Body of pancreas (tissue), 4 donors: ENCODE measurements around the gene PANX2. TPM values are rescaled to one million over a fixed set of nuclear protein-coding genes. Genes with fewer than 3 reads are reported as not detected.
A peak's percentile ranks its signal among the peaks of the same experiment; 100 is the strongest.

ENCODE experiments used
- ATAC-seq: fragments of 150-250 bp; one replicate; pipeline ENCODE4 v1.9.1; 2016
- DNase-seq, 4 donors: peaks; one replicate each; pipeline ENCODE4 v3.0.0-alpha.2; 2019
- H3K27ac ChIP-seq, 4 donors: fragments of 200-600 bp; sonication (generic); 1 replicate in 3 of 4; 2 replicates in 1 of 4; pipeline versions ENCODE4 v1.5.1 to v1.6.1; 2016 to 2019; ENCODE audit warnings: mild to moderate bottlenecking in 1 of 4, mixed read lengths in 1 of 4, moderate library complexity in 1 of 4
- H3K27me3 ChIP-seq, 2 donors: fragments of 200-600 bp; sonication (generic); one replicate each; pipeline ENCODE4 v1.6.0; 2016; ENCODE audit warnings: mild to moderate bottlenecking in 1 of 2
- H3K36me3 ChIP-seq, 2 donors: fragments of 200-600 bp; sonication (generic); replicated peaks in 1 of 2; 2 replicates each; pipeline ENCODE4 v1.5.1; 2016; ENCODE audit warnings: low read depth in 2 of 2; ENCODE audit not compliant: insufficient read depth in 1 of 2
- H3K4me1 ChIP-seq: fragments of 200-600 bp; sonication (generic); one replicate; pipeline ENCODE4 v1.6.0; 2016
- H3K4me3 ChIP-seq, 2 donors: fragments of 200-600 bp; sonication (generic); 1 replicate in 1 of 2; 2 replicates in 1 of 2; pipeline ENCODE4 v1.5.1; 2016 to 2019
- H3K9me3 ChIP-seq, 3 donors: fragments of 200-600 bp; sonication (generic); 1 replicate in 2 of 3; 2 replicates in 1 of 3; pipeline ENCODE4 v1.5.1; 2016
- POLR2A ChIP-seq, 3 donors: fragments of 450-650 bp; IDR thresholded peaks; one replicate each; pipeline ENCODE4 v1.6.1; 2016; ENCODE audit warnings: antibody characterized with exemption in 3 of 3, mild to moderate bottlenecking in 2 of 3
- WGBS, 2 donors: methylation state at CpG; one replicate each; pipeline ENCODE4 v1.1.5; 2017; 5-methylcytosine and 5-hydroxymethylcytosine counted together
- intact Hi-C: fragments of 100-400 bp; cut with DNase I; formaldehyde crosslinking; loops from one replicate; pipeline ENCODE4 v1.15.1; 2023
- total RNA-seq, 2 donors: library from RNA; depleted of rRNA; stranded (reverse); fragments of >200 nt; gene quantifications; one replicate each; pipeline ENCODE4 v1.1.0, GENCODE V29; 2016
- TF ChIP-seq, protein P1 (sequence below), 7 experiments: fragments of 450-650 bp in 4 of 7; fragments of 200-600 bp in 3 of 7; sonication (generic) in 3 of 7; IDR thresholded peaks; one replicate each; pipeline ENCODE4 v1.5.1; 2016 to 2019; ENCODE audit warnings: antibody characterized with exemption in 7 of 7

Gene PANX2
- total RNA-seq, 2 donors from 2014 or later = 0.33 to 3.1 TPM

DNA sequence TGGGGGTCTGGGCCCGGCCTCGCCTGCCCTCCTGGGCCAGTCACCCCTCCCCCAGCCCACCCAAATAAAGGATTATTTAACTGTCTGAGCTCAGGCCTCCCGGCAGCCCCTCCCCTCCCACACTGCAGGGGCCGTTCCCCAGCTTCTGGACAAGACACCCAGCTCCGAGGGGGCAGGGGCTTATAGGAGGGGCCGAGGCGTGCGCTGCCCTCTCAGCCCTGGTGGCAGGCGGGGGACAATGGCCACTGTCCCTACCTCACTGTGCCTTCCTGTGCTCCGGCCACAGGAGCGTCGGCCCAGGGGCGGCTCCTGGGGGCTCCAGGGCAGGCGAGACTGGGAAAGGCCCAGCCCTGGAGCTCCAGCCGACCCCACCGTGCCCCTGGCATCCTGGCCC is 28.1 kb downstream of the PANX2 start:
- intact Hi-C loops = no loop called here
- TF ChIP-seq POLR2A (IDR thresholded peaks at IDR 0.05) = no peak
- TF ChIP-seq, protein P1, sequence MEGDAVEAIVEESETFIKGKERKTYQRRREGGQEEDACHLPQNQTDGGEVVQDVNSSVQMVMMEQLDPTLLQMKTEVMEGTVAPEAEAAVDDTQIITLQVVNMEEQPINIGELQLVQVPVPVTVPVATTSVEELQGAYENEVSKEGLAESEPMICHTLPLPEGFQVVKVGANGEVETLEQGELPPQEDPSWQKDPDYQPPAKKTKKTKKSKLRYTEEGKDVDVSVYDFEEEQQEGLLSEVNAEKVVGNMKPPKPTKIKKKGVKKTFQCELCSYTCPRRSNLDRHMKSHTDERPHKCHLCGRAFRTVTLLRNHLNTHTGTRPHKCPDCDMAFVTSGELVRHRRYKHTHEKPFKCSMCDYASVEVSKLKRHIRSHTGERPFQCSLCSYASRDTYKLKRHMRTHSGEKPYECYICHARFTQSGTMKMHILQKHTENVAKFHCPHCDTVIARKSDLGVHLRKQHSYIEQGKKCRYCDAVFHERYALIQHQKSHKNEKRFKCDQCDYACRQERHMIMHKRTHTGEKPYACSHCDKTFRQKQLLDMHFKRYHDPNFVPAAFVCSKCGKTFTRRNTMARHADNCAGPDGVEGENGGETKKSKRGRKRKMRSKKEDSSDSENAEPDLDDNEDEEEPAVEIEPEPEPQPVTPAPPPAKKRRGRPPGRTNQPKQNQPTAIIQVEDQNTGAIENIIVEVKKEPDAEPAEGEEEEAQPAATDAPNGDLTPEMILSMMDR (IDR thresholded peaks at IDR 0.05) = no peak
- ATAC-seq = no peak
- Histone ChIP-seq H3K4me3 (no peak overlapping the region), H3K27ac (no peak overlapping the region), H3K36me3 (peaks cover 0 to 8% of the 10 kb centered on the region in 2 donors), H3K4me1 (peaks cover 33% of the 10 kb centered on the region), H3K27me3 (no peaks in the 10 kb centered on the region), H3K9me3 (no peaks in the 10 kb centered on the region)
- DNase-seq = no peak
- WGBS, 2 donors = 80 to 81% methylated on average over 5 to 16 of the region's 16 CpGs

DNA sequence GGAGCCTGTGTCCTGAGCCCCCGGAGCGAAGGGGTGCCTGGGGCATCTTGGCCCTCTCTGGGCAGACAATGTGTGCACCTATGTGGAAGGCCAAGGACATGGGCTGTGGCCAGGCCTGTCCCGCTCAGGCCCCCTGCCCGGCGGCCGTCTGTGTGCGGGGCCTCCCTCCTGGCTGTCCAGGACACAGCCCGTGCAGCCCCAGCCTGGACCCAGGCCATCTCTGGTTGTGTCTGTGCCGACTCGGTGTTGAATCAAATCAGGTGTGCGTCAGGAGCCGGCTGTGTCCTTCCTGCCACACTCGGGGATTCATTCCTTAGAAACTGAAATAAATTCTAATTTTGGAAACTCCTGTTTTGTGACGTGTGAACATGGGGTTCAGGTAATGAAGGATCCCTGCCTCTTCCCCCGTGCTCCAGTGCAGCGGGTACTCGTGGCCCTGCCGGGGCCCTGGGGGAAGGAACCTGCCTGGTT is 28.8 kb downstream of the PANX2 start:
- DNase-seq (peak in 1 of 4 donors; percentile 53), ATAC-seq (no peak)
- intact Hi-C loops = no loop called here
- Histone ChIP-seq H3K36me3 (peaks cover 0 to 8% of the 10 kb centered on the region in 2 donors), H3K4me3 (no peak overlapping the region), H3K4me1 (peaks cover 26% of the 10 kb centered on the region), H3K27ac (no peak overlapping the region), H3K27me3 (no peaks in the 10 kb centered on the region), H3K9me3 (no peaks in the 10 kb centered on the region)
- WGBS, 2 donors = 67 to 69% methylated on average over 2 to 18 of the region's 18 CpGs
- no peak for TF ChIP-seq POLR2A (IDR thresholded peaks at IDR 0.05)
- TF ChIP-seq, protein P1 (IDR thresholded peaks at IDR 0.05) = no peak

DNA sequence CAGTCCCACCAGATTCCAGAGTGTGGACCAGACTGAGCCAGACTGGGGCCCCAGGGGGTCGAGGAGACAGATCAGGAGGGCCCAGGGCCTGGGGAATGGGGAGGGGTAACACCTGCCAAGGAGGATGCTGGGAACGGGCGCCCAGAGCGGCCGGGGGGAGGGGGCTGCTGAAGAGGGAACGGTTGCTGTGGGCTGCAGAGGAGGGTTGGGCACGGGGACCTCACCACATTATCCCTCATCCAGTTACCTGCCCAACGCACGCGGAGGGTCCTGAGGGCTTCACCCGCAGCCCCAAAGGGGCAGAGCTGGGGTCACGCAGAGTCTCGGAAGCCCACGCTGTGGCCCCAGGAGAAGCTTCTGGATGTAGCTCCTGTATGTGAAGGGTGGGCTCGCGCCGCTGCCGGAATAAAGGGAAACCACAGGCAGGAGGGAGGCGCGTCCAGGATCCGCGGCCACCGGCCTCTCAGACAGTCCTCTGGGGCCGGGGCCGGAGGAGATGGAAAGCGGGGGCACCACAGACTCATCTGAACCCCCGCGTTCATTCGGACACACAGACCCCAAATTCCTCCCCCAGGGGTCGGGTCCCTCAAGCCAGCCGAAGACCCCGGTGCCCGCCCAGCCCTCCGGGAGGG is 29.4 kb downstream of the PANX2 start:
- WGBS, 2 donors = 26 to 40% methylated on average over 2 to 34 of the region's 34 CpGs
- Histone ChIP-seq H3K4me1 (peaks cover 26% of the 10 kb centered on the region), H3K9me3 (no peaks in the 10 kb centered on the region), H3K36me3 (peaks cover 0 to 8% of the 10 kb centered on the region in 2 donors), H3K27me3 (no peaks in the 10 kb centered on the region), H3K27ac (peak overlapping the region; percentile 37 to 78 (median 64)), H3K4me3 (peak overlapping the region in 1 of 2 donors; percentile 45)
- TF ChIP-seq POLR2A (IDR thresholded peaks at IDR 0.05) = peak in 1 of 3 donors; percentile 5
- TF ChIP-seq, protein P1 (IDR thresholded peaks at IDR 0.05) = no peak
- DNase-seq (peak in 1 of 4 donors; percentile 25), ATAC-seq (peak; percentile 3)
- intact Hi-C loops = no loop called here

DNA sequence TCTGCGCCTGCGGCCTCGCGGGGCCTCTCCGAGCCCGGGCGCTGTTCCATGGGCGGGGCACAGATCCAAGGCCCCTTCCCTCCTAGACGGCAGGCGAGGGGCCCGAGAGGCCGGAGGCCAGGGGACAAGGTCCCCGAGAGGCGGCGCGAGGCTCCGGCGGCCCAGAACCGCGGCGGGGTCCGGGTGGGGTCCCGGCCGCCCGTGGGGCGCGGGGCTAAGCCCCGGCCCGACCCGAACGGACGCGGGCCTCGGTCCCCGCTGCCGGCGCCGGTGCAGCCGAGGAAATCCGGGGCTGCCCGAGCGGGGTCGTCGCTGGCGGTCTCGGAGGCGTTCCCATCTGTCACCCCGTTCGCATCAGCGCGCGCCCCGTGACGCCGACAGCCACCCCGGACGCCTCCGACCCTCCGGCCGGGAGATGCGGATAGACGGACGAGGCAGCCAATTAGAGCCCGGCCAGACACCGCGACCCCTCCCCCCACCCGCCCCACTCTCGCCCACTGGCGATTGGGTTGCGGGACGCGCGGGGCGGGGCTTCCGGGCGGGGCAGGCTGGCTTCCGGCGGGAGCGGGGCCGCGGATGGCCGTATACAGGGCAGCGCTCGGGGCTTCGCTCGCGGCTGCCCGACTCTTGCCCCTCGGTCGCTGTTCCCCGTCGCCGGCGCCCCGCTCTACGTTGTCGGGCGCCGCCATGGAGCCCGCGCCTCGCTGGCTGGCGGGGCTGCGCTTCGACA is 30.1 kb downstream of the PANX2 start, which contains the start of gene SELENOO:
TSS of gene SELENOO (plus strand) at position 551 of the 730 bp plus-strand sequence. CDS start at position 577, 26 bp downstream.
- WGBS, 2 donors = 0% methylated on average over 81 of the region's 105 CpGs; no CpG with 5 or more reads in 1 of the 2 donors
- peak; percentile 93 for ATAC-seq

More for the DNA sequence above, 30.1 kb downstream of the PANX2 start, which contains the start of gene SELENOO:
- intact Hi-C loops = no loop called here
- peak; percentile 53 to 75 (median 59) for TF ChIP-seq POLR2A (IDR thresholded peaks at IDR 0.05)
- TF ChIP-seq, protein P1 (IDR thresholded peaks at IDR 0.05) = no peak
- no peaks in the 10 kb centered on the region for H3K9me3 ChIP-seq
- peak within 1 kb of the TSS; percentile 65 to 68 for H3K4me3 ChIP-seq
- H3K4me1 ChIP-seq = peaks cover 26% of the 10 kb centered on the region
- peaks cover 0 to 8% of the 10 kb centered on the region in 2 donors for H3K36me3 ChIP-seq
- H3K27ac ChIP-seq = peak within 1 kb of the TSS; percentile 37 to 78 (median 68)
- peak; percentile 91 to 92 (median 92) for DNase-seq
- no peaks in the 10 kb centered on the region for H3K27me3 ChIP-seq
